ENCODE results near the gene FARP1. TPM values are rescaled to one million over a fixed set of nuclear protein-coding genes. Genes with fewer than 3 reads are reported as not detected.

Gene FARP1
- total RNA-seq, 1 experiment from 2014 or later, result 25.8 TPM

DNA sequence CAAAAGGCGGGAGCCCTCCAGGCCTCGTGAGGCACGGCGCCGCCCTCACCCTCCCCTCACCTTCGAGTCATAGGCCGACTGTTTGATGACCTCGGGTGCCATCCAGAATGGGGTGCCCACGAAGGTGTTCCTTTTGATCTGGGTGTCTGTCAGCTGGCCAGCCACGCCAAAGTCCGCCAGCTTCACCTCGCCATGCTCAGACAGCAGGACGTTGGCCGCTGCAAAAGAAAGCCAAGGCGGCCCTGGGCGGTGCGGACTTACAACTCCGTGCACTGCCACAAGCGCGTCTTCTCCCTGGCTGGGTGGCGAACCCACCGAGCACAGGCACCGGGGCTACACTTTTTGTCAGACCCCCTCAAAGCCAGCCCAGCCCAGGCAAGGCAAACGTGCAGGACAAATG, 331.9 kb downstream of the FARP1 start:
- H3K27me3 ChIP-seq (ENCODE audit: control insufficient read depth, insufficient read depth, low read length), result no peaks in the 10 kb centered on the region
- H3K36me3 ChIP-seq (replicated peaks; ENCODE audit: control insufficient read depth, insufficient read depth, low read length), result peaks cover 12% of the 10 kb centered on the region
- no peak for DNase-seq
- no peak overlapping the region for H3K4me3 ChIP-seq (ENCODE audit: insufficient read depth, low read depth, low read length)

DNA sequence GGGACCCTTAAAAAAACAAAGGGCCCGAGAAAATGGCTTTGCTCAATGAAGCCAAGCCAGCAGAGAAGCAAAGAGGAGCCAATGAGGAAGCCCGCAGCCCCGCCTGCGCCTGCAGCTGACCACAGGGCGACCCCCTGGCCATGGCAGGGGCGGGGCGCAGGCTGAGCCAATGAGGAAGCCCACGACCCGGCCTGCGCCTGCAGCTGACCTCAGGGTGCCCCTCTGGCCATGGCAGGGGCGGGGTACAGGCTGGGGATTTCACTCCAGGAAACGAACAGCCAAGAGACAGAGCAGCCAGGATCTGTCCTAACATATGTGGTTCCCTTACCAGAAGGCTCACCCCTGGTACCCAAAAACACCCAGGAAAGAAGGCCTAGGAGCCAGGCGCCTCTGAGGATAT, 332.6 kb downstream of the FARP1 start:
- Histone ChIP-seq H3K4me3 (ENCODE audit: insufficient read depth, low read depth, low read length) (no peak overlapping the region), H3K27me3 (ENCODE audit: control insufficient read depth, insufficient read depth, low read length) (no peaks in the 10 kb centered on the region), H3K36me3 (replicated peaks; ENCODE audit: control insufficient read depth, insufficient read depth, low read length) (peaks cover 12% of the 10 kb centered on the region)
- peak; percentile 98 for DNase-seq

DNA sequence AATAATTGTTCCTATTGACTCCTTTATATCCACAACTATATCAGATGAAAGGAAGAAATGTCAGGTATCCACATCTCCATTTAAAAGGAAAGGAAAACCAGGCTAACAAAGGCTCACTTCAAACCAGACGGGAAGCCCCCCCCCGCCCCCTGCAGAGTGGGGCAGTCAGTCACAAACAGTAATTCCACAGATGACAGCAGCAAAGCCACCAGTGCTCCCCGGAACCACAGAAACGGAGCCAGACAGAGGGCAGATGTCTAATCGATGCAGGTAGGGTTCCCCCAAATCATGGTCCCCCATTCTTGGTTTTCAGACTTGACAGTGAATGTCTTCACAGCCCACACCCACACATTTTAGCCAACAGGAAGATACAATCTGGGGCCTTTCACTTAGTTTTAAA, 333.2 kb downstream of the FARP1 start:
- Histone ChIP-seq H3K27me3 (ENCODE audit: control insufficient read depth, insufficient read depth, low read length) (no peaks in the 10 kb centered on the region), H3K36me3 (replicated peaks; ENCODE audit: control insufficient read depth, insufficient read depth, low read length) (peaks cover 12% of the 10 kb centered on the region), H3K4me3 (ENCODE audit: insufficient read depth, low read depth, low read length) (no peak overlapping the region)
- DNase-seq, result peak; percentile 90

DNA sequence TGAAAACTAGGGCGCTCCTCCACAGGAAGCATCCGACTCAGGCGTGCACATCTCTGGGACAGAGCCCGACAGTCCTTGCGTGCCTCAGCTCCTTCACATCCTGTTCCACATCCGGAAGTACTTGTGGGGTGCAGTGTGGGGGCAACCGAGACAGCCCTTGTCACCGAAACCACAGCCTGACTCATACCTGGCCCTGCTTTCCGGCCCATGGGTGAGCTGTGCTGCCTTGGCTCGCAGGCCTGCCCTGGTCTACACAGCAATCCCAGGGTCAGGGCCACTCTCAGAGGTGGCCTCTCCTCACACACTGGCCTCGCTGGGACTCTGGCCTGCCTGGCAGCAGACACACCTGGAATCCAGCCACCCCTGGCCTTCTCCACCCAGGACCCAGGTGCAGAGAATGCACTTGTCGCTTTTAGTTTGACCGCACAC, 333.7 kb downstream of the FARP1 start:
- DNase-seq, result no peak
- Histone ChIP-seq H3K4me3 (ENCODE audit: insufficient read depth, low read depth, low read length) (no peak overlapping the region), H3K27me3 (ENCODE audit: control insufficient read depth, insufficient read depth, low read length) (no peaks in the 10 kb centered on the region), H3K36me3 (replicated peaks; ENCODE audit: control insufficient read depth, insufficient read depth, low read length) (peaks cover 11% of the 10 kb centered on the region)

DNA sequence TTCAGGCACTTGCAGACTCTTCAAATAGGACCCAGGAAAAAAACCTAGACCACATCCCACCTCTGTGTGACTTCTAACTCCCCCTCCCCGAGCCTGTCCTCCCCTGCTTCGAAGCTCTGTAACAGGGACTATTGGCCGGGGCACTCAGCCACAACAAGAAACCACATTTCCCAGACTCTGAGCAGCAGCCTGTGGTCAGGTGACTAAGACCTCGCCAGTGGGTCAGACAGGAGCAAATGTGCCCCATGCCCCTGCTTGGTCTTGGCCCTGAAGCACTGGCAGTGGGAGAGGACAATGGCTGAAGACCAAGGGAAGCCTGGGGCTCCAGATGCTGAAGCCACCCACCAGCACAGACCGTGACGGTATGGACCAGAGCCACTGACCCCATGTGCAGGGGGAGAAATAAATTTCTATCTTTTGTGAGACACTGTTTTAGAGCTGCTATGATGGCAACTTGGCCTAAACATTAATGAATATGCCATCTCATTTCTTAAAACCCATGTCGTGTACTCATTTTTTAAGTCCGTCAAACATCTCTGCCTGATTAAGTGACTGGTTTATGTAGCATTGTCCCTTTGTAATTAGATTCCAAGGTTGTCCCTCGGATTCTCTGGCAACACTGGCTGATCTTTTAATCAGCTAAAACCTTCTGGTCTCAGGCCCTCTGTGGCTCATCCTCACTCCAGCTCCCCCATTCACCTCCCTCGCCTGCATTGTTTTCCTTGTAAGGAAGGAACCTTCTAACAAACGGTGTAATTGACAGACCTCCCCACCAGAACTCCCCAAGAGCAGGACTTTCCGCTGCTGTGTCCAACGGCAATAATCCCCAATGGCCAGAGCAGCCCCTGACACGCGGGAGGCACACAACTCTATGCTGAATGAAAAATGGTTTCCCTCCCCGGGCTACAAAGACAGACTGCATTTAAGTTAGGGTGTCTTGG, 335.6 kb downstream of the FARP1 start:
- DNase-seq, result peak; percentile 70
- H3K4me3 ChIP-seq (ENCODE audit: insufficient read depth, low read depth, low read length), result no peak overlapping the region
- H3K36me3 ChIP-seq (replicated peaks; ENCODE audit: control insufficient read depth, insufficient read depth, low read length), result peaks cover 3% of the 10 kb centered on the region; the same call in 1 of the 2 replicates

DNA sequence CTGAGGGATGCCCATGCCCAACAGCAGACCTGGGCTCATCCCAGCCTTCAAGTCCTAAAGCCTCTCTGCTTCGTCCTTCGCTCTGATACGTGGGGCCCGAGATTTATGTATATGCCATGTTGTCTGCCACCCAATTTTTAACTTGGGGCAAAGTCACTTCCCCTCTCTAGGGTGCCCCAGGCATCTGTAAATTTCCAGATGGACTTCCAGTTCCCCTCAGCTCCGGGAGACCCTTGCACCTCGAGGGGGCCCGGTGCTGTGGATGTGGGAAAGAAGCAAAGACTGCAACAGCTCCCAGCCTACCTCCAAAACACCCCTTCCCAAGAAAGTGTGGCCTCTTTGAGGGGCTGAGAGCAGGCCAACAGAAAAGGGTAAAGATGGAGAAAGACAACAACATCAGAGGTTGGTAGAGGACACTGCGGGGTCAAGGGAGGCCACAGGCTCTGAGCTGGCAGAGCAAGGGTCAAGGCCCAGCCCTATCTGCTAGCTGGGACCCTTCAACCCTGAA, 336.7 kb downstream of the FARP1 start:
- H3K36me3 ChIP-seq (replicated peaks; ENCODE audit: control insufficient read depth, insufficient read depth, low read length), result no peaks in the 10 kb centered on the region
- DNase-seq, result no peak
- H3K27me3 ChIP-seq (ENCODE audit: control insufficient read depth, insufficient read depth, low read length), result no peaks in the 10 kb centered on the region
- H3K4me3 ChIP-seq (ENCODE audit: insufficient read depth, low read depth, low read length), result no peak overlapping the region

More for the DNA sequence above, 335.6 kb downstream of the FARP1 start:
- no peaks in the 10 kb centered on the region for H3K27me3 ChIP-seq (ENCODE audit: control insufficient read depth, insufficient read depth, low read length)

DNA sequence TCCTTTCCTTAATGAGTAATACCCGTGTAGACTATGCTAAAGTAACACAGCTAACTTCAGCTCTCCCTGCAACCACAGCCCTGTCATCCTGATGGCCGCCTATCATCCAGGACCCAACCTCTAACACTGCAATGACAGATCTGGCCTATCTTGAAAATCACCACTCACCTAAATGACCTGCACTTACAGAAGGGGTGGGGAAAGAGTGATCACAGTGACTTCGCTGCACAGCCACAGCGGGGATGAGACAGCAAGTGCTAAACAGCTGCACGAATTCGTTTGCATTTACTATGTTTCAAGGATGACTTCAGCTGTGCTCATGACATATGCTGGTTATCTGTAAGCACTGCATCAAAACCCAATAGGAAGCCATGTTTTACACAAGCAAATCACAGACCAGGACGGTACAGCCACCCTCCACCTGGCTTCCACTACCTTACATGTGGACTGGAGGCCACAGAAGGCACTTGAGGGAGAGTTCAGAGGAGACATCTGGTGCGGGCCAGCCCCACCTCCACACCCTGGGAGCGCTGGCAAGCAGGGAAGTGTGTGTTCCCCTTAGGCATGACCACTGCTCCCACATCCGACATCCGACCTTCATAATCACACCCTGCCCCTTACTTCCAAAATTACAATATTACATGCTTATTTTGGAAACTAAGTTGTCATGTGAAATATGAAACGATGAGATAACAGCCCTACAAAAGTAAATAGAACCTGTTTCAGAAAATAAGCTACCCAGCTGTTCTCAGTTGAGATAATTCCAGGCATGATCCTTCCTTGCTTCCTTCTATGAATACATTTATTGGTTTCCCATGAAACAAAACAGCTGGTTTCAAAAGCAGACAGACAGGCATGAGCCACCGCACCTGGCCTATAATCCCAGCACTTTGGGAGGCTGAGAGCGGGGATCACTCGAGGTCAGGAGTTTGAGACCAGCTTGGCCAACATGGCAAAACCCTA, 338.3 kb downstream of the FARP1 start:
- no peak for DNase-seq
- Histone ChIP-seq H3K36me3 (replicated peaks; ENCODE audit: control insufficient read depth, insufficient read depth, low read length) (no peaks in the 10 kb centered on the region), H3K4me3 (ENCODE audit: insufficient read depth, low read depth, low read length) (no peak overlapping the region), H3K27me3 (ENCODE audit: control insufficient read depth, insufficient read depth, low read length) (no peaks in the 10 kb centered on the region)

DNA sequence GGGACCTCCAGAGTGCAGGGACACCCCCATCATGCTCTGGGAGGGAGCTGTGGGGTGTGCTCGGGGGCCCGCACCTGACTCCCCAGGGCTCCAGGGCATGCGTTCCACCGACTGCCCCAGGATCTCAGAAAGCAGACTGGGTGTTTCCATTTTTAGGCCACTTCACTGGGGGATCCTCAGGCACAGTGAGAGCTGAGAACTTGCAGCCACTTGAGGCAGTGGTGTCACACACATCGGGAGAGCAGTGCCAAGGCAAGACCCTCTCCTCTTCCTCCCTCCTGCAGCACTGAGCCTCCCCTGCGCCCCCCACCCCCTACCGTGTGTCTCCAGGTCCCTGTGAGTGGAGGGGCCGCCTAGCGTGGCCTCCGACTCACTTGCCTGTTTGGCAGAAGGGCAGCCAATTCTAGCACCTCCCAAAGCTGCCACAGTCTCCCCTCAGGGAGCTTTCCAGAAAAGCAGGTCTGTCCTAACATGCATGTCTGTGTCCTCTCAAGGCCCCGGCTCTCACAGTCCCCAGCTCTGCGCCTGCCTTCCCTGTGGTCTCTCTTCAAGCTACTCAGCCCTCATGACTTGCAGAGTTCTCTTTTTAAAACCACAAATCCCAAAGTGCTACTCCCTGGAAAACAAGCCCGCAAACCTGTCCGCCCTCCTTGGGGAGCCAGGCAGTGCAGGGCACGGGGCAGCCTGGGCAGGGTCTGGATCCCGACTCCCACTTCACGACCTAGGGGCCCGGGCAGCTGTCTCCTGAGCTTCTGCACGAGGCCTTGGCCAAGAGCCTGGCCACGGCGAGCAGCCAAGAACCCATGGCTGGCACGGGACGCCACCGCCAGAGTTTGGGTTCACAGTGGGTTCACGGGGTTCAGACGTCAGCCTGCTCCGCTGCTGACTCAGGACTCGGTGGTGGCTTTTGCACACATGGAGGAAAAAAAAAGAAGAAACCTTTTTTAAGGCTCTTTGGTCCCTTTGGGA, 339.9 kb downstream of the FARP1 start:
- H3K27me3 ChIP-seq (ENCODE audit: control insufficient read depth, insufficient read depth, low read length), result no peaks in the 10 kb centered on the region
- peak; percentile 81 for DNase-seq
- H3K4me3 ChIP-seq (ENCODE audit: insufficient read depth, low read depth, low read length), result no peak overlapping the region
- H3K36me3 ChIP-seq (replicated peaks; ENCODE audit: control insufficient read depth, insufficient read depth, low read length), result no peaks in the 10 kb centered on the region

DNA sequence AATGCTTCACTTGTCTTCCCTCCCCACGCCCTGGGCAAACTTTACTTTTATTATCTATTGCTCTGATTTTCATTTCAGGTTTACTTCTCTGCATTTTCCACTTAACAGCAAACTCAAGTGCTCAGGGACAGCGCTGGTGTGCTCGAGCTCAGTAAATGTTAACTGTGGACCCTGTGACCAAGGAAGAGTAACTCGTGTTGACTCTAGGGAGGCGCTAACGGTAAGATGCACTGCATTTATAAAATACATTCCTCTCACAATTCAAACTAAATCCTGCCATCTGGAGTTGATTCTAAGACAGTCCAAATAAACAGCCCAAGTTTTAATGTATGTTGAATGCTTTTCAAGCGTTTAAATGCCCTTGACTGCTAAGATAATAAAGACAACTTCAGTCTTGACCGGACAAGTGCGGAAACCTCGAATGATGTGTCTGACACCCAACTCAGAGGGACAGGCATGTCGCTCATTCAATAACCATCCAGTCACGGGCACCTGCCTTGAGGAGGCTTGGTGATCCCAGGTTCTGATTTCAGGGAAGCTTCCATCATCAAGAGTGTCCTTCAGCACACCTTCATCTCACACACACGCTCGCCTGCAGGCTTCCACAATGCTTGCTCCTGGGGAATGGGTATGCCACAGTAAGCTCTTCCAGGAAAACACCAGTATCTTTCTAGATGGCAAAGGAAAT, 340.9 kb downstream of the FARP1 start:
- H3K36me3 ChIP-seq (replicated peaks; ENCODE audit: control insufficient read depth, insufficient read depth, low read length), result no peaks in the 10 kb centered on the region
- no peak overlapping the region for H3K4me3 ChIP-seq (ENCODE audit: insufficient read depth, low read depth, low read length)
- DNase-seq, result no peak
- H3K27me3 ChIP-seq (ENCODE audit: control insufficient read depth, insufficient read depth, low read length), result no peaks in the 10 kb centered on the region

DNA sequence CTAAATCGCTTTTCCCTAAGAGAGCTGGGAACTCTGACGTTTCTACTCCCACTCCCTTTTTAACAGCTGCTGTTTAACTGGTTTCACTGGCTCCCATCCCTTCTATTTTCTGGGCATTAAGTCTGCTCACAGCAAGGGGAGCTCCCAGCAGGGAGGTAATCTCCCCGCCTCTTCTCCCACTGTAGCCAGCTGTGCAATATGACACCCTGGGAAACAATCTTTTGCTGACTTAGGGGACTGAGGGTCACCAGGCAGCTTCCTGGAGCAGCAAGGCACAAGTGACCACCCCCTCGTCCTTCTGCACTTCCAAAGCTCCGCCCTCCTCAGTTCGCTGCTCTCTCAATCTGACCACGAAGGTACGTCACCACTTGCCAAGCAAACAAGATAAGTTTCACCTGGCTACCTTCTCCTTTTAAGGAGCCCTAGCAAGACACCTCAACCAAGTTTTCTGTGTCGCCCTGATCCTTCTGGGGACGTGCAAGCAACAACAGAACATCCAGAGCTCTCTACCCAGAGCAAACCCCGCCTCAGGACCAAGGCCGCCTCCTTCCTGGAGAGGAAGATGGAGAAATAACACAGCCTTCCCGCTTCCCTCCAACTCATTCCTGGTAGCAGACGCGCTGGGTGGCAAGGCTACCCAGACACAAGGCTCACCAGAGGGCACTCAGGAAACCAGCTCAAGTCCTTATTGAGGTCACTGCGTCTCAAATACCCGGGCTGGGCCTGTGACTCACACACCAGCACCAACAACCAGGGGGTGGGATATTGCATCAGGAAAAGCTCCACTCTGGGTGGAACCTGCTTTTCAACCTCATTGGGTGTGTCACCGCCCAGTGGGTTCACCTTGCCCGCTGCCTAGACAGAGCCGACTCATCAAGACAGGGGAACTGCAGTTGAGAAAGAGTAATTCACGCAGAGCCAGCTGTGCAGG, 341.7 kb downstream of the FARP1 start:
- Histone ChIP-seq H3K27me3 (ENCODE audit: control insufficient read depth, insufficient read depth, low read length) (no peaks in the 10 kb centered on the region), H3K4me3 (ENCODE audit: insufficient read depth, low read depth, low read length) (no peak overlapping the region), H3K36me3 (replicated peaks; ENCODE audit: control insufficient read depth, insufficient read depth, low read length) (no peaks in the 10 kb centered on the region)
- peak; percentile 80 for DNase-seq

DNA sequence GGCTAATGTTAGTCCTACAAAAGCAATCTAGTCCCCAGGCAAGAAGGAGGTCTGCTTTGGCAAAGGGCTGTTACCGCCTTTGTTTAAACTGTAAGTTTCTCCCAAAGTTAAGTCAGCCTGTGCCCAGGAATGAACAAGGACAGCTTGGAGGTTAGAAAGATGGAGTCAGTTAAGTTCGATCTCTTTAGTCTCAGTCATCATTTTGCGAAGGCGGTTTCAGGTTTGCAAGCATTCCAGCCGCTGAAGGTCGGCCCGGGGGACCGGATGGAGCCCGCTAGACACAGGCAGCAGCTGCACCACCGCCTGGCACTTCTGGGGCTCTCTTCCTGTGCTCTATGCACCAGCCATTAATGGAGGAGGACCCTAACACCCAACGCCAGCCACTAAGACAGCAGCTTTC, 342.7 kb downstream of the FARP1 start:
- DNase-seq, result no peak
- H3K36me3 ChIP-seq (replicated peaks; ENCODE audit: control insufficient read depth, insufficient read depth, low read length), result no peaks in the 10 kb centered on the region

DNA sequence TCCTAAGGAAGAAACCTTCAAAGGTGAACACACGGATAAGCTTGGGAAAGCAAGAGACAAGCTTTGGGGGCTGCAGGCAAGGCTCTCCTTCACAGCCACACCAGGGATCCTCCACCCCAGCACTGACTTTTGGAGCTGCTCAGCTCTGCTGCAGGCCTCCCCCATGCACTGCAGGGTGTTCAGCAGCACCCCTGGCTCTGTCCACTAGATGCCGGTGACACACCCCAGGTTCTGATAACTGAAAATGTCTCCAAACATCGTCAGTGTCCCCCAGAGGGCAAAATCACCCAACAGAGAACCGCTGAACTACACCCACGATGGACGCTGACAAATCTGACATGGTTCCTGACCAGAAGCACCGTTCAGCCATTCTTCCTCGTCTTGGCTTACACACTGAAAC, 343.5 kb downstream of the FARP1 start:
- H3K4me3 ChIP-seq (ENCODE audit: insufficient read depth, low read depth, low read length), result no peak overlapping the region
- no peaks in the 10 kb centered on the region for H3K36me3 ChIP-seq (replicated peaks; ENCODE audit: control insufficient read depth, insufficient read depth, low read length)
- no peak for DNase-seq
- no peaks in the 10 kb centered on the region for H3K27me3 ChIP-seq (ENCODE audit: control insufficient read depth, insufficient read depth, low read length)

More for the DNA sequence above, 342.7 kb downstream of the FARP1 start:
- Histone ChIP-seq H3K27me3 (ENCODE audit: control insufficient read depth, insufficient read depth, low read length) (no peaks in the 10 kb centered on the region), H3K4me3 (ENCODE audit: insufficient read depth, low read depth, low read length) (no peak overlapping the region)

Data from H7 (cell line).